Left renal pelvis (tissue), 4 donors: ENCODE measurements around the gene WDTC1. TPM values are rescaled to one million over a fixed set of nuclear protein-coding genes. Genes with fewer than 3 reads are reported as not detected.

Source experiments
- DNase-seq, 4 donors: peaks; one replicate each; pipeline ENCODE4 v3.0.0-alpha.2; 2013; ENCODE audit warnings: low read depth in 4 of 4, low spot score in 3 of 4
- polyA plus RNA-seq, 4 donors: library from polyadenylated mRNA; unstranded; fragments of 120-200 nt; gene quantifications; one replicate each; pipeline ENCODE4 v1.2.1, GENCODE V29; 2013; ENCODE audit not compliant: insufficient read length in 4 of 4

The WDTC1 gene
- polyA plus RNA-seq, 4 donors = 38.4 to 51.5 (median 41.9) TPM

GRCh38 chr1:27332536-27333281 lies 98.3 kb downstream of the WDTC1 start:
- no peak for DNase-seq

GRCh38 chr1:27333717-27334279 lies 99.4 kb downstream of the WDTC1 start:
- no peak for DNase-seq

- DNase-seq = no peak
Observed at GRCh38 chr1:27335506-27336422, 101.3 kb downstream of the WDTC1 start.

GRCh38 chr1:27336756-27337155 lies 102.3 kb downstream of the WDTC1 start:
- no peak for DNase-seq

GRCh38 chr1:27338751-27339150 lies 104.3 kb downstream of the WDTC1 start:
- DNase-seq = no peak

GRCh38 chr1:27339213-27339612 lies 104.8 kb downstream of the WDTC1 start:
- DNase-seq = no peak

GRCh38 chr1:27341525-27342252 lies 107.3 kb downstream of the WDTC1 start, which contains the start of gene SYTL1:
SYTL1 (plus strand) TSS chr1:27342022; CDS start chr1:27345335, 3,313 bp downstream.
- no peak for DNase-seq

GRCh38 chr1:27342391-27342777 lies 108.0 kb downstream of the WDTC1 start:
- no peak for DNase-seq

GRCh38 chr1:27342778-27343638 lies 108.6 kb downstream of the WDTC1 start:
- no peak for DNase-seq

GRCh38 chr1:27343639-27344025 lies 109.2 kb downstream of the WDTC1 start:
- no peak for DNase-seq

- no peak for DNase-seq
Observed at GRCh38 chr1:27345272-27345671, 110.8 kb downstream of the WDTC1 start.

- no peak for DNase-seq
Observed at GRCh38 chr1:27346357-27346756, 111.9 kb downstream of the WDTC1 start.

- DNase-seq = no peak
Observed at GRCh38 chr1:27346991-27347624, 112.7 kb downstream of the WDTC1 start.

GRCh38 chr1:27348861-27349783 lies 114.7 kb downstream of the WDTC1 start:
- DNase-seq = no peak

GRCh38 chr1:27349784-27350662 lies 115.6 kb downstream of the WDTC1 start:
- DNase-seq = no peak

- no peak for DNase-seq
Observed at GRCh38 chr1:27350663-27351540, 116.5 kb downstream of the WDTC1 start.
